CD4-positive, alpha-beta T cell treated with Interleukin-21 for 1 hour (primary cell): ENCODE results near the gene RASGRF2.
"Not testable (repeated sequence)": the region's sequence is repeated elsewhere in the genome, so short reads cannot be mapped to it uniquely, and the experiment has no call there.

Experiments
- DNase-seq: peaks from one replicate; pipeline ENCODE4 v3.0.0-alpha.2; 2020

The RASGRF2 gene

GRCh38 chr5:81246697-81247096 is 286.5 kb downstream of the RASGRF2 start:
- no peak for DNase-seq

- no peak for DNase-seq
Measured at GRCh38 chr5:81247441-81247972, 287.3 kb downstream of the RASGRF2 start.

- no peak for DNase-seq
Measured at GRCh38 chr5:81249240-81249639, 289.1 kb downstream of the RASGRF2 start.

GRCh38 chr5:81250004-81250403 is 289.8 kb downstream of the RASGRF2 start:
- no peak for DNase-seq

- DNase-seq = no peak
Measured at GRCh38 chr5:81251922-81252321, 291.8 kb downstream of the RASGRF2 start.

GRCh38 chr5:81252904-81253303 is 292.7 kb downstream of the RASGRF2 start:
- no peak for DNase-seq

- DNase-seq = no peak
Measured at GRCh38 chr5:81253875-81254274, 293.7 kb downstream of the RASGRF2 start.

- no peak for DNase-seq
Measured at GRCh38 chr5:81254886-81255559, 294.9 kb downstream of the RASGRF2 start.

- DNase-seq = no peak
Measured at GRCh38 chr5:81256766-81257165, 296.6 kb downstream of the RASGRF2 start.

GRCh38 chr5:81262796-81263195 is 302.6 kb downstream of the RASGRF2 start:
- not testable (repeated sequence) for DNase-seq

GRCh38 chr5:81265101-81265500 is 304.9 kb downstream of the RASGRF2 start:
- DNase-seq = no peak

GRCh38 chr5:81268521-81269196 is 308.5 kb downstream of the RASGRF2 start:
- DNase-seq = no peak

GRCh38 chr5:81269751-81270393 is 309.7 kb downstream of the RASGRF2 start:
- no peak for DNase-seq

- DNase-seq = not testable (repeated sequence)
Measured at GRCh38 chr5:81270394-81271027, 310.3 kb downstream of the RASGRF2 start.
